Heart left ventricle (tissue), 16 donors: ENCODE measurements around the gene ASCL5. TPM values are rescaled to one million over a fixed set of nuclear protein-coding genes. Genes with fewer than 3 reads are reported as not detected.

Source experiments
- ATAC-seq, 4 donors: fragments of 200-7000 bp; cut with Tn5 transposase; one replicate each; pipeline ENCODE4 v1.9.1; 2020 to 2022; ENCODE audit warnings: moderate library complexity in 4 of 4, mild to moderate bottlenecking in 3 of 4, moderate number of reproducible peaks in 1 of 4
- DNase-seq, 5 donors: peaks; one replicate each; pipeline ENCODE4 v3.0.0-alpha.2; 2020
- H3K27ac ChIP-seq, 12 donors: fragments of 200-600 bp; sonication (generic) in 4 of 12; one replicate each; pipeline versions ENCODE4 v1.5.0 to v1.8.0; 2016 to 2022; ENCODE audit warnings: mild to moderate bottlenecking in 2 of 12
- H3K27me3 ChIP-seq, 9 donors: fragments of 200-600 bp; sonication (generic) in 2 of 9; one replicate each; pipeline versions ENCODE4 v1.5.1 to v1.8.0; 2016 to 2022; ENCODE audit warnings: mild to moderate bottlenecking in 3 of 9
- H3K36me3 ChIP-seq, 9 donors: fragments of 200-600 bp; sonication (generic) in 2 of 9; one replicate each; pipeline versions ENCODE4 v1.5.0 to v1.8.0; 2018 to 2022; ENCODE audit warnings: mild to moderate bottlenecking in 2 of 9
- H3K4me1 ChIP-seq, 12 donors: fragments of 200-600 bp; sonication (generic) in 4 of 12; one replicate each; pipeline versions ENCODE4 v1.5.0 to v1.8.0; 2016 to 2022; ENCODE audit warnings: mild to moderate bottlenecking in 3 of 12
- H3K4me3 ChIP-seq, 12 donors: fragments of 200-600 bp; sonication (generic) in 4 of 12; one replicate each; pipeline versions ENCODE4 v1.5.0 to v1.8.0; 2017 to 2022; ENCODE audit warnings: mild to moderate bottlenecking in 9 of 12, moderate library complexity in 4 of 12
- H3K9me3 ChIP-seq, 12 donors: fragments of 200-600 bp; sonication (generic) in 4 of 12; one replicate each; pipeline versions ENCODE4 v1.5.0 to v1.8.0; 2016 to 2022; ENCODE audit warnings: mild to moderate bottlenecking in 1 of 12
- CTCF ChIP-seq, 12 donors: fragments of 200-600 bp; sonication (generic) in 4 of 12; IDR thresholded peaks; one replicate each; pipeline versions ENCODE4 v1.5.0 to v1.8.0; 2018 to 2022; ENCODE audit warnings: antibody characterized with exemption in 12 of 12, mild to moderate bottlenecking in 5 of 12
- POLR2A ChIP-seq, 2 donors: fragments of 450-650 bp; IDR thresholded peaks; one replicate each; pipeline ENCODE4 v1.6.1; 2017; ENCODE audit warnings: antibody characterized with exemption in 2 of 2, mild to moderate bottlenecking in 2 of 2, moderate library complexity in 2 of 2
- WGBS, 4 donors: extraction: QIAGEN DNeasy Blood & Tissue Kit in 2 of 4; methylation state at CpG; one replicate each; pipeline versions ENCODE4 v1.1.5 to v1.1.7; 2013 to 2018; 5-methylcytosine and 5-hydroxymethylcytosine counted together
- intact Hi-C, 10 donors: fragments of 100-400 bp; cut with DNase I; formaldehyde crosslinking; loops; one replicate each; pipeline versions ENCODE4 v1.11.1 to v1.14.2; 2022
- polyA plus RNA-seq, 2 donors: library from polyadenylated mRNA; stranded (reverse); fragments of 200-250 nt; gene quantifications; one replicate each; pipeline ENCODE4 v1.2.3, GENCODE V29; 2013
- total RNA-seq, 9 donors: library from RNA; depleted of rRNA in 2 of 9; stranded (reverse); fragments of >200 nt in 2 of 9; fragmentation: NEBNext Ultra II Directional in 3 of 9; extraction: Animal tissue kit (Norgen Biotek cat#: 25700) in 3 of 9; gene quantifications; one replicate each; pipeline versions ENCODE4 v1.1.0 to v1.2.4, GENCODE V29; 2016 to 2023
- donor health status: ischemic (EF 13 %, LVEDD 7.1; RV severe dilation, severe dysfunction).
- donor health status: healthy with polysubstance abuse.
- donor health status: DM: no; HTN: yes; CAD: no.
- donor health status: DM: no; HTN: no; CAD: no.
- donor health status: ischemic (EF 25% LVEDD 6.9; RV normal size, moderate dysfunction).
- donor health status: ischemic (EF 25% LVEDD 5.7; RV mildly dilated, moderate dysfunction).
- donor health status: healthy.
- donor health status: DM: yes; HTN: yes; CAD: no.
- donor health status: ischemic (EF 35%, LVEDD 5.7; RV mildly dilated, moderate dysfunction).
- donor health status: nonischemic (EF 11% LVEDD 7.7; RV severe dilation, severe dysfunction).
- donor health status: DM: yes; HTN: yes; CAD: no.
- donor health status: PGD.
- donor health status: ischemic (EF 29% LVEDD 5.4; RV normal size, mild dysfunction).
- donor health status: nonischemic (EF 23%, LVEDD 6.1; RV moderate dilation, normal function).

The ASCL5 gene
- total and polyA plus RNA-seq, 11 donors, result not detected

- no peak for ATAC-seq
- intact Hi-C loops, result loop anchor here in 4 of 10 donors (5.0 to 10.0 kb wide), 3 partner anchors 115 to 135 kb away; no protein-coding TSS in a partner anchor
- Histone ChIP-seq H3K4me1 (peaks cover 0 to 3% (median 0%) of the 10 kb centered on the region in 12 donors), H3K36me3 (no peaks in the 10 kb centered on the region), H3K4me3 (no peak overlapping the region), H3K27ac (no peak overlapping the region), H3K27me3 (peaks cover 0 to 10% (median 0%) of the 10 kb centered on the region in 9 donors), H3K9me3 (no peaks in the 10 kb centered on the region)
- WGBS, 4 donors, result 84 to 91% (median 85%) methylated on average over 5 of the region's 5 CpGs
- TF ChIP-seq CTCF (IDR thresholded peaks at IDR 0.05), result no peak
- TF ChIP-seq POLR2A (IDR thresholded peaks at IDR 0.05), result no peak
- no peak for DNase-seq
Measured at GRCh38 chr1:201089596-201089995, 37.4 kb downstream of the ASCL5 start.

- Histone ChIP-seq H3K4me1 (peaks cover 0 to 6% (median 0%) of the 10 kb centered on the region in 12 donors), H3K9me3 (no peaks in the 10 kb centered on the region), H3K36me3 (no peaks in the 10 kb centered on the region), H3K27ac (no peak overlapping the region), H3K27me3 (peaks cover 0 to 10% (median 0%) of the 10 kb centered on the region in 9 donors), H3K4me3 (no peak overlapping the region)
- 91 to 94% (median 92%) methylated on average over 18 to 19 of the region's 19 CpGs for WGBS, 4 donors
- intact Hi-C loops, result loop anchor here in 4 of 10 donors (5.0 to 10.0 kb wide), 3 partner anchors 116 to 136 kb away; no protein-coding TSS in a partner anchor
- DNase-seq, result no peak
- ATAC-seq, result no peak
- TF ChIP-seq POLR2A (IDR thresholded peaks at IDR 0.05) (no peak), CTCF (IDR thresholded peaks at IDR 0.05) (no peak)
Measured at GRCh38 chr1:201088901-201089525, 38.0 kb downstream of the ASCL5 start.

GRCh38 chr1:201088395-201088794, 38.6 kb downstream of the ASCL5 start:
- H3K4me1 ChIP-seq, result peaks cover 0 to 6% (median 0%) of the 10 kb centered on the region in 12 donors
- no peaks in the 10 kb centered on the region for H3K9me3 ChIP-seq
- intact Hi-C loops, result loop anchor here in 4 of 10 donors (5.0 to 10.0 kb wide), 3 partner anchors 116 to 136 kb away; no protein-coding TSS in a partner anchor
- TF ChIP-seq POLR2A (IDR thresholded peaks at IDR 0.05), result no peak
- TF ChIP-seq CTCF (IDR thresholded peaks at IDR 0.05), result no peak
- H3K4me3 ChIP-seq, result no peak overlapping the region
- H3K27ac ChIP-seq, result no peak overlapping the region
- WGBS, 4 donors, result 81 to 90% (median 86%) methylated on average over 4 of the region's 4 CpGs
- H3K36me3 ChIP-seq, result no peaks in the 10 kb centered on the region
- H3K27me3 ChIP-seq, result peaks cover 0 to 10% (median 0%) of the 10 kb centered on the region in 9 donors
- ATAC-seq (no peak), DNase-seq (no peak)

- 74 to 84% (median 81%) methylated on average over 10 to 12 of the region's 12 CpGs for WGBS, 4 donors
- intact Hi-C loops, result loop anchor here in 4 of 10 donors (2.0 to 10.0 kb wide), 4 partner anchors 29 to 139 kb away; no protein-coding TSS in a partner anchor
- Histone ChIP-seq H3K27me3 (peaks cover 0 to 10% (median 0%) of the 10 kb centered on the region in 9 donors), H3K36me3 (no peaks in the 10 kb centered on the region), H3K4me3 (no peak overlapping the region), H3K4me1 (peaks cover 0 to 6% (median 0%) of the 10 kb centered on the region in 12 donors), H3K9me3 (no peaks in the 10 kb centered on the region), H3K27ac (no peak overlapping the region)
- DNase-seq, result peak in 2 of 5 donors; percentile 40 to 53
- peak in 3 of 4 donors; percentile 69 to 80 (median 74) for ATAC-seq
- TF ChIP-seq CTCF (IDR thresholded peaks at IDR 0.05) (peak; percentile 35 to 62 (median 46)), POLR2A (IDR thresholded peaks at IDR 0.05) (no peak)
Measured at GRCh38 chr1:201085902-201086735, 40.9 kb downstream of the ASCL5 start.
